ENCODE data around the gene TFF3.

TFF3 gene

DNA sequence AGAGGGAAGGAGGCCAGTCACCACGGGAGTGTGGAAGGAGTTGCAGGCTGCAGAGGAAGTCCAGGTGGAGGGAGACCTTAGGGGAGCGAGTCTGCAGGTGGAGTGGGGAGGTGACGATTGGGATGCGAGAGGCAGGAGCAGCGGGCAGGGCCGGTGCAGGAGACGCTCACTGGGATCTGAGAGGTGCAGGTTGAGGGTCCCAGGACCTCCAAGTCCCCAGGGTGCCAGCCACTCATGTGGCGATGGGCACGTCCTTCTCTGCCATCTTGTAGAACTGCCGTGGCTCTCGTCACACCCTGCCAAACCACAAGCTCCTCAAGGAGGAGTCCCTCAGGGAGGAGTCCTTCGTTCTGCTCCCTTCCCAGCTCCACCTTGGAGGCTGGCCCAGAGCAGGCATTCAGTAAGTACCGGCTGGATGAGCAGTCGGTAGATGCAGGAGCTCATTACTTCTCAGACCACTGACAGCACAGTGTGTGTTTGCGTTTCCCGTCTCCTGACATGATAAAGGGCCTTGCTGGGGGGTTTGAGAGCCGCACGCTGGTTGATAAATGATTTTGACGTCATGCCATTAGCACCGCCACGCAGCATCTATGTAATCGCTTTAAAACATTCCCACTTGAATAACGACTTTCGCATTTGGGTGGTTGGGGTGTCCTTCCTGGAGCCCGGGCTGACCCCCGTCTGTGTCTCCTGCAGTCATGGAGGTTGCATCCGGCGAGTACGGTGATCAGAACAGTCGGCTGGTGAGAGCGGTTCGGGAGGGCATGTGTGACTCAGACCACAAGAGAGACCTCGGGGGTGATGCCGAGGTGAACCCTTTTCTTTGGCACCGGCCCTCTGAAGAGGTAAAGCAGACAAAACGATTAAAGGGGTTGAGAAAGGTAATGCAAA is 27.8 kb downstream of the TFF3 start:
- Histone ChIP-seq H3K36me3 (ENCODE audit: insufficient read depth, low read length) (no peaks in the 10 kb centered on the region), H3K4me3 (no peak overlapping the region), H3K9me3 (ENCODE audit: low read depth, low read length) (no peaks in the 10 kb centered on the region), H3K9ac (ENCODE audit: insufficient read length) (no peak overlapping the region), H3K27ac (no peak overlapping the region)
- TF ChIP-seq EZH2 (IDR thresholded peaks at IDR 0.05) (no peak), POLR2AphosphoS5 (IDR thresholded peaks at IDR 0.05; ENCODE audit: borderline replicate concordance, low read depth, low read length) (no peak), FOXP2 (optimal IDR thresholded peaks at IDR 0.05; ENCODE audit: control extremely low read depth, extremely low read length, insufficient read depth) (no peak)
- DNase-seq (ENCODE audit: low read depth, low spot score) = no peak

DNA sequence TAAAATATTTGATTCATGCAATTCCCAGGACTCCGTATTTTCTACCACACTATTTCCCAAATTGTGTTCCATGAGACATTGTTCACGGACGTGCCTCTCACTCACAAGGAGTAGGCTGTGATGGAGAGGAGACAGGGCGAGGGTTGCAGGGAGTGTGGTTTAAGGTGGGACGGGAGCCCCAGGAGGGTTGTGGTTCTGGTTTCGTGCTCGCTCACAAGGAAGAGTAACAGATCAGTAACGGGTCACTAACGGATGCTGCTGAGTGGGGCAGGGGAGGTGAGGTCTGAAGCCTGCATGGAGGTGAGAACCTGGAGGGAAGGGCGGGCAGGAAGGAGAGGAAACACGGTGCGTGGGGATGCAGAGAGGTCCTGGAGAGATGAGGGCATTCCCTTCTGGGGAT is 28.8 kb downstream of the TFF3 start:
- no peak overlapping the region for H3K9ac ChIP-seq (ENCODE audit: insufficient read length)
- H3K4me3 ChIP-seq = no peak overlapping the region
- H3K36me3 ChIP-seq (ENCODE audit: insufficient read depth, low read length) = no peaks in the 10 kb centered on the region
- H3K27ac ChIP-seq = no peak overlapping the region
- no peak for DNase-seq (ENCODE audit: low read depth, low spot score)
- H3K9me3 ChIP-seq (ENCODE audit: low read depth, low read length) = no peaks in the 10 kb centered on the region
- TF ChIP-seq POLR2AphosphoS5 (IDR thresholded peaks at IDR 0.05; ENCODE audit: borderline replicate concordance, low read depth, low read length) (no peak), FOXP2 (optimal IDR thresholded peaks at IDR 0.05; ENCODE audit: control extremely low read depth, extremely low read length, insufficient read depth) (no peak), EZH2 (IDR thresholded peaks at IDR 0.05) (no peak)

DNA sequence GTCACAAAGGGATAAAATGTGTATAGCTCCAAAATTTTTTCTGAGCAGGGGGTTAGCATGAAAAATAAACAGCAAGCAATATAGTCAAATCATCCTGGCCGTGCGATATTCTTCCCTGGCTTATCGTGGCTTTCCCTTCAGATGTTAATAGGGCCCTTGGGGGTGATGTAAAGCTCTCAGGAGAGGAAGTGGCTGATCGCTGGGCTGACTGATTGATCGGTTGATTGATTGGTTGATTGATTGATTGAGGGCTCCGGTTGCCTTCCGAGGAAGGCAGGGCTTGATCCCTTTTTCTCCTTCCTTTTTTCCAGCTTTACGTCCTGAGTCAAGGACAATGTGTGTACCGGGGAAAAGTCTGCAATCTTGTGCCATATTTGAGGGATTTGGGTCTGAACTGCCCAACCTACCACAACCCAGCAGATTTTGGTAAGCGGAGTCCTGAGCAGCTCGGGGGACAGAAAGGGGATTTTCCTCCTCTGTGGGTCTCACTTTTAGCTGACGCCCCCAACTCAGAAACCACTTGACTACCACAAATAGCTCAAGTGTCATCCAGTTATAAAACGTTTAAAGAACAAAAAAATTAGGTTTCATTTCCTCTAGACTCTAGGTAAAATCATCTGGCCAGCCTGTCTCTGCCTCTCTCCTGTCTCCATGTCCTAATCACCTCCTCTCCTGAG is 29.5 kb downstream of the TFF3 start:
- Histone ChIP-seq H3K27ac (no peak overlapping the region), H3K9me3 (ENCODE audit: low read depth, low read length) (no peaks in the 10 kb centered on the region), H3K4me3 (no peak overlapping the region), H3K36me3 (ENCODE audit: insufficient read depth, low read length) (no peaks in the 10 kb centered on the region), H3K9ac (ENCODE audit: insufficient read length) (no peak overlapping the region)
- TF ChIP-seq EZH2 (IDR thresholded peaks at IDR 0.05) (no peak), POLR2AphosphoS5 (IDR thresholded peaks at IDR 0.05; ENCODE audit: borderline replicate concordance, low read depth, low read length) (no peak), FOXP2 (optimal IDR thresholded peaks at IDR 0.05; ENCODE audit: control extremely low read depth, extremely low read length, insufficient read depth) (no peak)
- DNase-seq (ENCODE audit: low read depth, low spot score) = no peak

DNA sequence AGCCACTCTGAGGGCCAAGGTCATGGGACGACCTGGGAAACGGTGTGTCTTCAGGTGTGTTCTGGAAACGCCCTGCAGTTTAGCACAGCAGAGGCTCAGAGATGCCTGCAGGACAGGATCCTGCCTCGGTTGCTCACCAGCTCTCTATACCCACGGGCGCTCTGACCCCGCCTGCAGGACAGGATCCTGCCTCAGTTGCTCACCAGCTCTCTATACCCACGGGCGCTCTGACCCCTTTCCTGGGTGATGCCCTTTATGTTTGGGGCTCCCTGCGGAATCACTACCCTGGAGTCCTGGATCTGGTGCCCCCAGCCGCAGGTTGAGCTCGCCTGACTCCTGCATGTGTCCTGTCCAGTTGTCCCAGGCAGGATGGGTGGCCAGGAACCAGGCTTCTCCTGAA is 32.5 kb downstream of the TFF3 start:
- TF ChIP-seq FOXP2 (optimal IDR thresholded peaks at IDR 0.05; ENCODE audit: control extremely low read depth, extremely low read length, insufficient read depth) (no peak), EZH2 (IDR thresholded peaks at IDR 0.05) (no peak), POLR2AphosphoS5 (IDR thresholded peaks at IDR 0.05; ENCODE audit: borderline replicate concordance, low read depth, low read length) (no peak)
- no peaks in the 10 kb centered on the region for H3K36me3 ChIP-seq (ENCODE audit: insufficient read depth, low read length)
- no peak for DNase-seq (ENCODE audit: low read depth, low spot score)
- no peak overlapping the region for H3K4me3 ChIP-seq
- no peaks in the 10 kb centered on the region for H3K9me3 ChIP-seq (ENCODE audit: low read depth, low read length)
- no peak overlapping the region for H3K27ac ChIP-seq
- H3K9ac ChIP-seq (ENCODE audit: insufficient read length) = no peak overlapping the region

DNA sequence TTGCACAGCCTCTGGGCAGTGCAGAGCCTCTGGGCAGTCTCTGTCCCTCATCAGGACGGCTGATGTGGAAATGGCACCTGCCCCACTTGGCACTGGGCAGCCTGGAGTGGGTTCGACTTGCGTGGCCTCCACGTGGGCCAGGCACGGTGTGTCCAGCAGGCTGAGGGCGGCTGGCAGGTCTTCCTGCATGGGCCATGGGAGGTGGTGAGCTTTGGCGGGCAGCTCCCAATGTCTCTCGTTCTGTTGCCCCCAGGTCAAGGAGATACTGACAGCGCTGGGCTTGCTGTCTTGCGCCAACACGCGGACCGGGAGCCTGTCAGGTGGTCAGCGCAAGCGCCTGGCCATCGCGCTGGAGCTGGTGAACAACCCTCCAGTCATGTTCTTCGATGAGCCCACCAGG is 33.2 kb downstream of the TFF3 start:
- DNase-seq (ENCODE audit: low read depth, low spot score) = no peak
- no peak for TF ChIP-seq FOXP2 (optimal IDR thresholded peaks at IDR 0.05; ENCODE audit: control extremely low read depth, extremely low read length, insufficient read depth)
- Histone ChIP-seq H3K36me3 (ENCODE audit: insufficient read depth, low read length) (no peaks in the 10 kb centered on the region), H3K27ac (no peak overlapping the region), H3K9ac (ENCODE audit: insufficient read length) (no peak overlapping the region), H3K4me3 (no peak overlapping the region), H3K9me3 (ENCODE audit: low read depth, low read length) (no peaks in the 10 kb centered on the region)

DNA sequence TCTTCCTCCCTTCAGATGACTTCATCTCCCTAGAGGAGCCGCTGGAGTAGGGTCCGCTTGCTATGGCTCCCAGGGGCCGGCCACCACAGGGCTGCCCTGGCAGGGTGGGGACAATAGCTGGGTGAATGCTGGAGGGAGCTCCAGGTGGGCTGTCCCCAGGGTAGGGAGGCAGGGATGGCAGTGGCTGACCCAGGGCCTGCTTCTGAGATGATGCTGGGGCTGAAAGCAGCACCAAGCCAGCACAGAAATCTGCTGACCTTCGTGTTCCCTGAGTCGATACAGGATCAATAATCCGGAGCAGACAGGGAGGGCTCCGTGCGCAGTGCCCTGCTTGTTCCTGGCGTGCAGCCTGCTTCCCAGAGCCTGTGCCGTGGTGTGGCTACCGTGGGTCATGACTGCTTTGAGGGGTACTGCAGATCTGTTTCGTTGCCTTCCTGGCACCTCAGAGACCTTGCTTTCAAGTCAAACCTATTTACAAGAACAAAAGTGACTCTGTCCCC is 34.0 kb downstream of the TFF3 start:
- no peak for TF ChIP-seq POLR2AphosphoS5 (IDR thresholded peaks at IDR 0.05; ENCODE audit: borderline replicate concordance, low read depth, low read length)
- TF ChIP-seq EZH2 (IDR thresholded peaks at IDR 0.05) = no peak
- TF ChIP-seq FOXP2 (optimal IDR thresholded peaks at IDR 0.05; ENCODE audit: control extremely low read depth, extremely low read length, insufficient read depth) = no peak
- DNase-seq (ENCODE audit: low read depth, low spot score) = no peak
- Histone ChIP-seq H3K9ac (ENCODE audit: insufficient read length) (no peak overlapping the region), H3K4me3 (no peak overlapping the region), H3K36me3 (ENCODE audit: insufficient read depth, low read length) (no peaks in the 10 kb centered on the region), H3K9me3 (ENCODE audit: low read depth, low read length) (no peaks in the 10 kb centered on the region), H3K27ac (no peak overlapping the region)

DNA sequence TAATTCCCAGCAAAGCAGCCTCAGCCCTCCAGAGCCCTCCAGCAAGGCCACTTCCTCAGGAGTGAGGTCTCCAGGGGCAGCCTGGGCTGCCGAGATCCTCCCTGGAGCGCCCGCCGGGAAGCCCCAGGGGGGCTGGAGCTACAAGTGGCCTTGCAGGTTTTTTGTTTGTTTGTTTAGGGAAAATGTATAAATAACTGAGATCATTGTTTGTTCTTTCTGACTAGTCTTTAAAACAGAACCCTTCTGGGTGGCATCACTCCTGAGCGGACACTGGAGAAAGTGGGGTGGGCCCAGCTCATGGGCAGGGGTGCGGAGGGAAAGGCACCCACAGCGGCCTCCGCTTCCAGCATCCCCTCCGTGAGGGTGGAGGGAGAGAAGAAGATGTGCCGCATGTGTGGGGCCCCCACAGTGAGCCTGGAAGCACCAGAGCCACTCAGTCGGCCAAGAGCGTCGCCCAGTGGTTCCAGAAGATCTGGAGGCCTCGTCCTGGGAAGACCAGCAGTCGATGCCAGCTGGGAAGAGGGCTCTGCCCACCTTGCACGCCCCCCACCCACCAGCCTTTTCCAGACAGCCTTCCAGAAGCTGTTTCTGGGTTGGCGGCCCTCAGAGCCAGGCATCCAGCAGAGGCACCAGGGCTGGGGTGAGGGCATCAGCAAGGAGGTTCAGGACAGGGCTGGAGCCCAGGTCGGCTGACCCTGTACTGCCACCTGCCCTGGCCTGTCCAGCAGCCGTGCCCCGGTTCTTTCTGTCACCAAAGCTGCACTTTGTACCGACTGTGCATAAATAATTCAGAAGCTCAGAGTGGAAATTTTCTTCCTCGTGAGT is 34.6 kb downstream of the TFF3 start:
- DNase-seq (ENCODE audit: low read depth, low spot score) = no peak
- TF ChIP-seq FOXP2 (optimal IDR thresholded peaks at IDR 0.05; ENCODE audit: control extremely low read depth, extremely low read length, insufficient read depth) (no peak), POLR2AphosphoS5 (IDR thresholded peaks at IDR 0.05; ENCODE audit: borderline replicate concordance, low read depth, low read length) (no peak), EZH2 (IDR thresholded peaks at IDR 0.05) (no peak)
- H3K36me3 ChIP-seq (ENCODE audit: insufficient read depth, low read length) = no peaks in the 10 kb centered on the region
- no peaks in the 10 kb centered on the region for H3K9me3 ChIP-seq (ENCODE audit: low read depth, low read length)
- no peak overlapping the region for H3K27ac ChIP-seq
- H3K4me3 ChIP-seq = no peak overlapping the region
- H3K9ac ChIP-seq (ENCODE audit: insufficient read length) = no peak overlapping the region

DNA sequence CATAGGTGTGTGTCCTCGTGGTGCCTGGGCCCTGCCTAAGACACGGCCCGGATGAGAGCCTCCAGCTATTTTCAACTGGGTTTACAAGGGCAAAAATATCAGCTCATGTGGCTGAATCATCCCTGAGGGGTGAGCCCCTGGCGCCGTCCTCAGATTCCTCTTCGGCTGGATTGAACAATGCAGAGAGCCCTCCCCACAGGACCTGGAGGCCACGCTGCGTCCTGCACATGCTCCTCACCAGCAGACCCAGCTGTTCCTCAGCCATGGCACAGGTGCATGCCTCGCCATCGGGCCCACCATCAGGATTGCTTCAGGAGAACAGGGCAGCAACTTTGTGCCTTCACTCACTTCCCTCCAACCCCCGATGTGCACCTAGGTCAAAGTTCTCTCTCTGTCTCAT is 35.3 kb downstream of the TFF3 start:
- Histone ChIP-seq H3K36me3 (ENCODE audit: insufficient read depth, low read length) (no peaks in the 10 kb centered on the region), H3K9me3 (ENCODE audit: low read depth, low read length) (no peaks in the 10 kb centered on the region), H3K4me3 (no peak overlapping the region), H3K9ac (ENCODE audit: insufficient read length) (no peak overlapping the region), H3K27ac (no peak overlapping the region)
- TF ChIP-seq FOXP2 (optimal IDR thresholded peaks at IDR 0.05; ENCODE audit: control extremely low read depth, extremely low read length, insufficient read depth) = no peak
- no peak for TF ChIP-seq EZH2 (IDR thresholded peaks at IDR 0.05)
- no peak for TF ChIP-seq POLR2AphosphoS5 (IDR thresholded peaks at IDR 0.05; ENCODE audit: borderline replicate concordance, low read depth, low read length)
- DNase-seq (ENCODE audit: low read depth, low spot score) = no peak

Measured in SK-N-MC (cell line).